OCI-M1 (cell line): ENCODE results near the gene CHD2.
"Not testable (repeated sequence)": the region's sequence is repeated elsewhere in the genome, so short reads cannot be mapped to it uniquely, and the experiment has no call there.

Experiments
- DNase-seq: peaks from one replicate; lab custom pipeline; 2025; lab: John Stamatoyannopoulos, UW

The CHD2 gene

DNA sequence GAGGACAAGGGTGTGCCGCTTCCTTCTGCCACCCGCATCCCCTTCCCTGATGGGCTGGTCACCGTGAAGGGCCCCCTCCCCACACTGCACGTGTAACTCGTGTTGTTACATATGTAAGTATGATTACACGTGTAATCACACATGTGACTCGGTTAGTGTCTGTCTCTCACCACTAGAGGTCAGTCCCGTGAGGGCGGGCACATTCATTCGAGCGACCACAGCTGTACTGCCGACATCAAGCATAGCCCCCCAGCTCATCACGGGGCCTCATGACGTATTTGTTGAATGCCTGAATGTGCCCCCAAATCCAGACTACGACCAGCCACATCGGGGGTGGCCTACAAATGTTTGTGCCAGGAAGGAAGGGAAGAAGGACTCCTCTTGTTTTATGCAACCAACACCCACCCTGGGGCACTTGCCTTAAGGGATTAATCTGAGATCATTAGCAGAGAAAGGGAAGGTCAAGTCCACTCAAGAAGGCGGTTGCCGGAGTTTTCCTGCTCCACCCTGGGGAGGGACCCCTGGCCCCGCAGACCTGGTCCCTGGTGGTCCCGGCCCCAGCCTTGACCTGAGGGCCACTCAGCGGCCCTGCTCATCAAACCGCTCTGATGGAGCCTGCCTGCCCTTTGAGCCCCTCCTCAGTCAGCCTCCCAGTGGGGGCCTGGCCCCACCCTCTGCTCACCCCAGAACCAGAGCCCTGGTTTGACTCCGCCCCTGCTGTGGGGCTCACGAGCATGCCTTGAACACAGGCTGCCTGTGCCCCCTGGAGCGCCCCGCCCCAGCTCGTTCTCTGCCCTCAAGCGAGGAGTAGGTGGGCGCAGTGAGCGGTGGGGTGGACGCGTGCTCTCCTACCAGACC is 136.1 kb downstream of the CHD2 start:
- DNase-seq = peak; percentile 69

GRCh38 chr15:93036951-93037819 is 137.1 kb downstream of the CHD2 start:
- DNase-seq = peak; percentile 45

DNA sequence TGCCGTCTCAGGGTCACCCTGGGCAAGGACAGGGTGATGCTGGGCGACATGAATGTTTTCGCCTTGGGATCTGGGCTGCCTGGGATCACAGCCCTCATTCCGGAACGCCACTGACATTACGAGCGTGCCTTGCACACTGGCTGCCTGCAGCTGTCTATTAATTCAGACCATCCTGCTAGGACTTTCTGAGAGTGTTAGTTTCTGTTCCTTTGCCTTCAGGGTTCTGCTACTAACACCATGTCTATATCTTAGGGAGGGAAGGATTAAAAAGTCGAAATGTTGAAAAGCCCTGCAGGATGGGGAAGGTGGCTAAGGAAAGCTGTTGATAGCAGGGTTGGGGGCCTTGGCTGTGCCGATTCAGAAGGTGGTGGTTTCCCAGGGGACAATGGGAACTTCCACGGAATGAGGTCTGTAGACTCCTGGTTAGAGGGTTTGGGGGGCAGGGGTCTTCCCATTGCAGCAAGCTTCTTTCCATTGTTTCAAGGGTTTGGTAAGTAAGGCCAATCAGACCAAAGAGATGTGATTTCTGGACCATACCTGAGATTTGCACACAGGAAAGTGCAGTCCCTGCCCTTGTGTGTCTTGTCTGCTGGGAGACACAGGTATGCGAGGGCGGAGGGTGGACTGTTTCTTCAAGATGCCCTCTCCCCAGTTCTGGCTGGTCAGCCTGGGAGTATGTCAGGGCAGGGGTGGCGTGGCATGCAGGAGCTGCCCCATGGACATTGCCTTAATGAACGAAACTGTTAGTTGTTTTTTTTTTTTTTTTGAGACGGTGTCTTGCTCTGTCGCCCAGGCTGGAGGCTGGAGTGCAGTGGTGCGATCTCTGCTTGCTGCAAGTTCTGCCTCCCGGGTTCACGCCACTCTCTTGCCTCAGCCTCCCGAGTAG is 137.9 kb downstream of the CHD2 start:
- DNase-seq = no peak

DNA sequence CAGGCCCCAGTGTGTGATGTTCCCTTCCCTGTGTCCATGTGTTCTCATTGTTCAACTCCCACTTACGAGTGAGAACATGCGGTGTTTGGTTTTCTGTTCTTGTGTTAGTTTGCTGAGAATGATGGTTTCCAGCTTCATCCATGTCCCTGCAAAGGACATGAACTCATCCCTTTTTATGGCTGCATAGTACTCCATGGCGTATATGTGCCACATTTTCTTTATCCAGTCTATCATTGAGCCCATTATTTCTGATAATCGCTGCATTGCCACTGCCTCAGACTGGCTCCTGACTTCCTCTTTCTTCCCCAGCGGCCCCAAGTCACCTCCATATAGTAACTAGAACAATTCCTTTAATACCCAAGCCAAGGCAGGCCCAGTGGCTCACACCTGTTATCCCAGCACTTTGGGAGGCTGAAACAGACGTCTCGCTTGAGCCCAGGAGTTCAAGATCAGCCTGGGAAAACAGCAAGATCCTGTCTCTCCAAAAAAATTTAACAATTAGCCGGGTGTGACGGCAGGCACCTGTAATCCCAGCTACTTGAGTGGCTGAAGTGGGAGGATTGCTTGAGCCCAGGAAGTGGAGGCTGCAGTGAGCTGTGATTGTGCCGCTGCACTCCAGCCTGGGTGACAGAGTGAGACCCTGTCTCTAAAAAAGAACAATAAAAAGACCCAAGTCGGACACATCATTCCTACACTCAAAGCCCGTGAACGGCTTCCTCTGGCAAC is 139.6 kb downstream of the CHD2 start:
- not testable (repeated sequence) for DNase-seq

- no peak for DNase-seq
These were observed 140.4 kb downstream of the CHD2 start for GRCh38 chr15:93040288-93041158.

GRCh38 chr15:93041159-93041547 is 141.0 kb downstream of the CHD2 start:
- no peak for DNase-seq

GRCh38 chr15:93042211-93042610 is 142.1 kb downstream of the CHD2 start:
- DNase-seq = no peak

GRCh38 chr15:93042691-93043378 is 142.7 kb downstream of the CHD2 start:
- no peak for DNase-seq

DNA sequence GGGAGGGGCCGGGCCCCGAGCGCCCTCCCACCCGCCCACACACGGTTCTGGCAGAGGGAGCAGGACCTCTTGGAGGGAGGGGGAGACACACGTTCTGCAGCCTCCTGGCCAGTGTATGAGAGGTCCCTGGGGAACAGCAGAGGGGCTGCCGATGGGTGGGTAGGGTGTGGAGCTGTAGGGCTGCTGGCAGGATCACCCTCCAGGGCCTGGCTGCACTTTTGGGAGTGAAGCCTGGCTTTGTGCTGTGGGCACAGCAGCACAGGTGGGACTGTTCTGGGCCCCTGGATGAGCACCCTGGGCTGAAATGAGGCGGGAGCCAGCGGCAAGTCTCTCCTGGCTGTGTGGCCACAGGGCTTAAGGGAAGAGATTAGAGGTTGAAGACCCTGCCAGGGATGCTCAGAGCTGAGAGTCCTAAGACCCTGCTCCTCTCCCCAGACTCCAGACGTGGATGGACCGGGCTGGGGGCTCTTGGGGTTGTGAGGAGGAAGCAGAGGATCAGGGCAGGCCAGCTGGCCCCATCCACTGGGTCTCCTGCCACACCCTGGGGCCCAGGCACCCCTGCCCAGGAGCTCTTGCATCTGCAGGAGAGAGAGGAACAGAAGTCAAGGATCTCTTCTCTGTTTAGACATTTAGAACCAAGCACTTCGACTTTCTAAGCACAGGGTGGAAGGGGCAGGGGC is 143.6 kb downstream of the CHD2 start:
- no peak for DNase-seq

DNA sequence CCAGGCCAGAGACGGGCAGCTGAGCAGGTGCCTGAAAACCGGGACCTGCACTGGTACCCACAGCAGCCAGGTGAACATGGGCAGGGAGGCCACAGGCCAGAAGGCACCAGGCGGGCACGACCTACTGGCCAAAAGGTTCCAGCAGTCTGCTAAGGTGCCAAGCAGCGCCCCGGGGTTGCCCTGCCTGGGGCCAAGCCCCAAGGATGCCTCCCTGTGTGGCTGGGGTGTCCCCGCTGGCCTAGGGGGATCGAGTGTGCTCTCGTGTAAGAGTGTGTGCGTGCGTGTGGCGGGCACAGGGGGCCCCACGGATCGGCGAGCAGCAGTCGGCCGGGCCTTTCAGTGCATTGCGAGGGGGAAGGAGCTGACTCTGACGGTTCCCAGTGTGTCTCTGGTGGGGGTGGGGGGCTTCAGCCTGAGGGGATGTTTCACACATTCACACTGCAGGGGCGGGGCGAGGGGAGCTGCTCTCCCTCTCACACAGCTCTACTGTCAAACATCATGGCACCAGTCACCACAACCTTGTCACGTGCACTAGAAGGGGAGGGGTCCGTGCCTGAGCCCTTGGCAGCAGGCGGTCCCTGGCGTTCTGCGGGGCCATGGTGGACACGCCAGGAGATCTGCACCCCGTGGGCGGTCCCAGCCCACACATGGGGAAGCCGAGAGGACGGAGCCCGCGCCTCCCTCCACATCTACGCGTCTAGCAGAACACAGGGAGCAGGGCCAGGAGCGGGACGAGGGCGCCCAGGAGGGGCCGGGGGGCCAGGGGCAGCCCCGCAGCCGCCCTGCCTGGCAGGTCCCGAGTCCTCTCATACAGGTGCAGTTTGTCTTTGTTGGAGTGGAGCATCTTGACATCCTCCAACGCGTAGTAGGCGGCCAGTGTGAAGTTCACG is 144.4 kb downstream of the CHD2 start:
- no peak for DNase-seq

DNA sequence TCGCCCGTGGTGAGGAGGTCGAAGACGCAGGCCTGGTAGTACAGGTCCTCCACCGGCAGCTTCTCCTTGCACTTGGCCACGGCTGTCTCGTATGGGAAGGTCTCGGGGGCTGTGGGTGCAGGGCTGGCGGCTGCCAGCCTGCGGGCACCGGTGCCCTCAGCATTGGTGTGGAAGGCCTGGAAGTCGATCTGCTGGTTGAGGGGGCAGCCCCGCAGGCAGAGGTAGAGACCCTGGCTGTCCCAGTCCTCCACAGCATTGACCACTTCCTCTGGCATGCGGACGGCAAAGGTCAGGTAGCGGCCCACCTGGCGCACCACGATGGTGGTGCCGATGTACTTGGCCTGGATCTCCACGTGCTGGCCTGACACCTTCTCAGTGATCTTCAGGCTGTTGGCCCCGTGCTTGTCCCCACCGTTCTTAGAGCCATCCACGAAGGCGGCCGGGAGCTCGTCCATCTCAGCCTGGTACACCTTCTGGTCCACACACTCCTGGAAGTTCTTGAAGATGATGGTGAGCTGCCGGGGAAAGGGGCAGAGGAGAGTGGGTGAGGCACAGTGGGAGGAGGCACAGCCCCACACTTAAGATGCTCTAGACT is 145.2 kb downstream of the CHD2 start:
- no peak for DNase-seq

- DNase-seq = no peak
These were observed 146.0 kb downstream of the CHD2 start for GRCh38 chr15:93046120-93046519.

DNA sequence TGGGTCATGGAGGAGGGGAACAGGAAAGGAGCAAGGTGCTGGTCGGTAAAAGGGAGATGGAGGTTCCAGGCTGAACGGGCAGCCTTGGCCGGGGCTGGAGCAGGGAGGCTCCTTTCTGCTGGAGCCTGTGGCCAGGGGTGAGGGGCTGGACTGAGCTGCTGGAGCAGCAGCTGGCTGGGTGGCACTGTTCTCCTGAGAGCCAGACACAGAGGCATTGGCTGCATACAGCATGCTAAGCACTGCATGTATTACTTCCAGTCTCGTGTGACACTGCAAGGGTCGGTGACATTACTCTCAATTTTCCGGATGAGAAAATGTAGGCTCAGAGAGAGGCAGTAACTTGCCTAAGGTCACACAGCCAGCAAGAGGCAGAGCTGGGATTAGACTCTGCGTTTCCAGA is 146.6 kb downstream of the CHD2 start:
- DNase-seq = no peak

- DNase-seq = no peak
These were observed 147.7 kb downstream of the CHD2 start for GRCh38 chr15:93047621-93048425.

- no peak for DNase-seq
These were observed 148.2 kb downstream of the CHD2 start for GRCh38 chr15:93048426-93048721.

DNA sequence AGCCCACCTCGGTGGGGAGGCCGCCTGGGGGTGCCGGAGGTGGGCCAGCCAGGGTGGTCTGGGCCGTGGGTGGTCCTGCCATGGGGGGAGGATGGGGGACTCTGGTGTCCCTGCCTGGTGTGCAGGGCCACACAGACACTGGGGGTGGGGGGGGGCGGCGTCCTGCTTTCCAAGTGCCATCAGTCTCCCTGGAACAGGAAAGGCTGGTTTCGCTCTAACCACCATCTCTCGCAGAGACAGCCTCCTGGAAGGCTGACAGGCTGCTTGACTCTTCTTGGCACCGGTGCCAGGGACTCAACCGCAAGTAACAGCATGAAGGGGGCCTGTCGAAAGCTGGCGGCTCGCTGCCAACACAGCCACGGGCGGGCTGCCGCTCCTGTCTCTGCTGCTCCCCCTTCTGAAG is 148.6 kb downstream of the CHD2 start:
- DNase-seq = no peak

GRCh38 chr15:93049233-93049632 is 149.1 kb downstream of the CHD2 start:
- no peak for DNase-seq
